ENCODE data around the gene HBS1L.

Gene HBS1L

DNA sequence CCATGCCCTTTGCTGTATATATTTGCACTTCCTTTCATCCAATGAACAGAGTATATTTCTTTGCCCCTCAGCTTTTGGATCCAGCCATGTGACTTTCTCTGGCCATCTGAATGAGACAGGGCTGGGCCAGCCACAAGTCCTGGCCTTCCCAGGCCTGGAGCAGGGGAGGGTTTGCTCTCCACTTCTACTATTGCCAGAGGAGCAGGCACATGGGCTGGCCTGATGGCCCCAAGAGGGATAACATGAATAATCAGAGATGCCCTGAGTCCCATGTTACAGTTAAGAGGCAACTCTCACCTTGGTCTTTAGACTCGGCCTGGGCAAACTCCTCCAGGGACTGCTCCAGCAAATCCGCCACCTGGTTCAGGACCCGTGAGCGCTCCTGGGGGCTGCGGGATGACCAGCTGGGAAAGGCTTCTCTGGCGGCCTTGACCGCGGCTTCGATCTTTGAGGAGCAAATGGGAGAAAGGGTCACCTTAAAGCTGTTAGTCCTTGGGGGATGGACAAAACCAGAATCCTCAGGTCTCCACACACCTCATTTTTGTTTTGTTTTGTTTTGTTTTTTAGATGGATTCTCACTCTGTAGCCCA is 111.0 kb downstream of the HBS1L start:
- no peak for DNase-seq

- DNase-seq, result no peak
Measured at GRCh38 chr6:134938896-134939295, 115.7 kb downstream of the HBS1L start.

- no peak for DNase-seq
Measured at GRCh38 chr6:134937426-134937825, 117.2 kb downstream of the HBS1L start.

DNA sequence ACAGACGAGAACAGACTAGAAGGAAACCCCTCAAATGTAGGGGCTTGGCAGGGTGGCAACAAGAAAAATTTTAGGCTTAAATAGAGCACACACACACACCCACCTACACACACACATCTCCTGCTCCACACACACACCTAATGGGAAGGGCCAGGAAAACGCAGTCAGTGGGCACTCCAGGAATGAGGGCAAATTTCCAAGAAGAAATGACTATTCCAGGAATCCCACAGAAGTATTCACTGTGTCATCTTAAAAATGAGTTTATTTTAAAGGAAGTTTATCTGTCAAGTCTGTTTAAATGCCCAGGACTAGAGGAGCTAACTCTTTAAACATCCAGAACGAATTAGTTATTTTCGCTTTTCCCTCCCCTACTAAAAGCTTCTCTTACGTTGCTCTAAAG is 117.7 kb downstream of the HBS1L start:
- DNase-seq, result no peak

GRCh38 chr6:134936476-134936875 is 118.1 kb downstream of the HBS1L start:
- DNase-seq, result no peak

- no peak for DNase-seq
Measured at GRCh38 chr6:134934793-134935485, 119.7 kb downstream of the HBS1L start.

- no peak for DNase-seq
Measured at GRCh38 chr6:134932535-134933470, 121.8 kb downstream of the HBS1L start.

GRCh38 chr6:134932098-134932497 is 122.5 kb downstream of the HBS1L start:
- DNase-seq, result no peak

GRCh38 chr6:134930463-134930862 is 124.2 kb downstream of the HBS1L start:
- no peak for DNase-seq

DNA sequence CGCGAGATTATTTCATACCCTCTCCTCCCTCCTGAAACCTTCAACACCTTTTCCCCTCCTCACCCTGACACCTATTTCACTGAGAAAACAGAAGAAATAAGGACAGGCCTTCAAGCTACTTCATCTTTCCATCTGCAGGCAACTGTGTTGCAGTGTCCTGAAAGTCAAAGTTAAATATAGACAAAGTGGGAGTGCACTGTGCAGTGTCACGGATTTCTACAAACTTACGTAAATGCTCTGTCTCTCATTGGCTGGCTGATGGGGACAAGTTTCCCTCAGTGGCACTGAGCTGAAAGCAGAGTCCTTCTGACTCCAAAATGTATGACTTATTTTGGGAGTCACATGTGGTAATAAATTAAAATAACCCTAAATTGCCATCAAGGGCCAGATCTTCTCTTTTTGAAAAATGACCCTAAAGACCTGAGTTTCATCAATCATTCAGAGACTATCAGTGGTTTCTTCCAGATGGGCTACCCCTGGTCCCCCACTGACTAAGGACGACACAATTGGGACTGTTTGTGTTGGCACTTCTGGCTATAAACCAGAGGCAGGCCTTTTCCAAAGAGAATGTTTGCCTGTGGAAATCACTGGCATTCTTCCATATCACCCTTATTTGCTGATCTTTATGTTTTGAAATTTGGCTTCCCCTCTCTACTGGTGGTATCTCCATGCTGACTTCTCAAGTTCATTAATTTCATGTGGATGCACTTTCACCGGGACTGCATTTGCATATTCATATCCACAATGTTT is 126.3 kb downstream of the HBS1L start:
- DNase-seq, result peak; percentile 4

DNA sequence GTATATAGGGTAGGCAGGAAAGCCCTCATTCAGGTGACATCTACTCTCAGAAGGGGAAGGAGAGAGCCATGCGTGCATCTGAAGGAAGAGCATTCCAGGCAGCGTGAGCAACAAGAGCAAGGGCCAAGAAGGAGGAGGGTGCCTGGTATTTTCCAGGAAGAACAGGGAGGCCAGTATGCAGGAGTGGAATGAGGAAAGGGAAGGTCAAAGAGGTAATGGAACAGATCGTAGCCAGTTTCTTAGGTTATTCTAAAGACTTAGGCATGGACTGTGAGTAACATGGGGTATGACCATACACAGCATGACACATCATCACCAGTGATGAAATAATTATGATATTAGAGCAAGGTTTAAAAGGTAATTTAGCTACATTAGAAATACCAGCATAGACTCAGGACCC is 128.8 kb downstream of the HBS1L start:
- DNase-seq, result no peak

DNA sequence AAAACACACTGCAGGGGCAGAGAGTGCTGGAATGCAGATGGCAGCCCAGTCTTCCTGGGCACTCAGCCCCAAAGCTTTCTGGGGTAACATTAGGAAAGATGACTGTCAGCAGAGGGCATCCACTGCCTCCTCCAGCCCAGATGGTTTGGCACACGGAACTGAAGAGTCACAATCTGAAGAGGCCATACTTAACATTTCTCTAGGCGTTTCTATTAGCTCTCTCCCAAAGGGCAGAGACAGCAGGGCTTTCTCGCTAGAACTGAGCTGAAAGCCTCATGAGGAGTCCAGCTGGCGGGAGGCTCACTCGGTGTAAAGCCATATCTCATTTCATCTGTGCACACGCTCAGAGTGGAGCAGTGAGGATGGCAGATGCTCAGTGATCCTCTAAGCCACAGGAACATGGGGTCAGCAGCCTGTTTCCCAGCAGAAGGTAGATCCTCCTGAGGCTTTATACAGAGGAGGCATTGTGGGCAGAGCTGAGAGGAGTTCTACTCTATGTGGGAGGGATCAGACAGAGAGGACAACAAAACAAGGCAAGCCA is 132.8 kb downstream of the HBS1L start:
- no peak for DNase-seq

GRCh38 chr6:134921276-134921675 is 133.3 kb downstream of the HBS1L start:
- DNase-seq, result no peak

DNA sequence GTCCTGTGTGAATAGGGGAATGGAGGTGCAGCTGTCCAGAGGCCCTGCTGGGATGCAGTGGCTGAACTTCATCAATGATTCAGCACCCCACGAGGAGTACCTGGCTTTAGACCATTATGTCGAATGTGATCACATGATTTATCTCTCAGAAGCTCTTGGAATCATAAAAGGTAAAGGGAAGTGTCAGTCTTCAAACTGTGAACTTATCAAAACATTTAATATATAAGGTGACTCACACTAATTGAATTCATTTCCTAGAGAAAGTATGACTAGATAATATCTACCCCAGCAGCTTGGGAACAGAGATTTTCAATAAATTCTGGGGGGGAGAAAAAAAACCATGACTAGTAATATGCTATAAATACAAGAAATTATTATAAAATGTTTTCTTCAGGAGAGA is 134.2 kb downstream of the HBS1L start:
- DNase-seq, result no peak

DNA sequence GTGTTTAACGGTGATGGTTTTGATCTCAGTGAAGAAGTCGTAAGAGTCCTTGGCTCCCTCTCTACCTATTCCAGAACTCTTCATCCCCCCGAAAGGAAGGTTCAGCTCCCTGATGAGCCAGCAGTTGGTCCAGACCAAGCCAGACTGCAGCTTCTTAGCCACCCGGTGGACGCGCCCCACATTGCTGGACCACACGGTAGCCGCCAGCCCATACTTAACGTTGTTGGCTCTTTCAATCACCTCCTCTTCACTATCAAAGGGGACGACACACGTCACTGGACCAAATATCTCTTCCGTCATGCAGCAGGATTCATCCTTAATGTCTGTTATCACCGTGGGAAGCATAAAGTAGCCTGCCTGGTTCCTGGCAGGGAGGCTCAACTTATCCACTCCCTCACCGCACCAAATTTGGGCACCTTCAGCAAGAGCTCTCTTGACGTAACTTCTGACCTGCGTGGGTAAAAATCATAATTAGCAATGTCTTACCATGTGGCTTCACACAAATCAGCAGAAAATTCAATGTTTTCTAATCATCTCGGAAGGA is 136.1 kb downstream of the HBS1L start:
- DNase-seq, result no peak

- no peak for DNase-seq
Measured at GRCh38 chr6:134911547-134911946, 143.1 kb downstream of the HBS1L start.

GRCh38 chr6:134910593-134910935 is 144.1 kb downstream of the HBS1L start:
- no peak for DNase-seq

Measured in NCI-H2029 treated with DMSO at 0.1 percent for 48 hours (cell line).